HepG2 (cell line): ENCODE measurements around the gene NCOA5. TPM values are rescaled to one million over a fixed set of nuclear protein-coding genes. Genes with fewer than 3 reads are reported as not detected.

Experiments used
- ATAD3A ChIP-seq: sonication (generic); formaldehyde crosslinking; IDR thresholded peaks from 2 replicates; pipeline ENCODE4 v1.4.0; 2020; ENCODE audit warnings: missing genetic modification reagents
- GZF1 ChIP-seq: sonication (generic); formaldehyde crosslinking; IDR thresholded peaks from 2 replicates; pipeline ENCODE4 v1.5.1; 2020; ENCODE audit warnings: mild to moderate bottlenecking, missing genetic modification reagents
- HES4 ChIP-seq: sonication (generic); formaldehyde crosslinking; IDR thresholded peaks from 2 replicates; pipeline ENCODE4 v1.9.0; 2021; ENCODE audit warnings: mild to moderate bottlenecking, missing genetic modification reagents, borderline replicate concordance
- IKZF1 ChIP-seq: fragments of 450-650 bp; IDR thresholded peaks from 2 replicates; pipeline ENCODE4 v1.7.1; 2016
- JARID2 ChIP-seq: sonication (generic); formaldehyde crosslinking; IDR thresholded peaks from 2 replicates; pipeline ENCODE4 v1.8.1; 2023; ENCODE audit warnings: missing genetic modification reagents, inconsistent platforms; ENCODE audit not compliant: insufficient replicate concordance
- NBN ChIP-seq: fragments of 450-650 bp; conservative IDR thresholded peaks from 2 replicates; pipeline ENCODE4 v1.6.1; 2017
- NFE2L2 ChIP-seq: fragments of 150-350 bp; IDR thresholded peaks from 2 replicates; pipeline ENCODE4 v1.6.1; 2014; ENCODE audit warnings: low read length
- PCBP2 ChIP-seq: fragments of 200-400 bp; formaldehyde crosslinking; optimal IDR thresholded peaks from 2 replicates; pipeline ENCODE3; 2018; ENCODE audit warnings: low read length, low read depth; ENCODE audit not compliant: poor library complexity, severe bottlenecking
- SIN3A ChIP-seq: IDR thresholded peaks from 2 replicates; pipeline ENCODE4 v1.6.1; 2011; ENCODE audit warnings: low read depth, mild to moderate bottlenecking, control low read depth, low read length, borderline replicate concordance
- SRF ChIP-seq: IDR thresholded peaks from 2 replicates; pipeline ENCODE4 v1.6.1; 2011; ENCODE audit warnings: mild to moderate bottlenecking, low read depth, low read length, moderate library complexity
- SRSF4 ChIP-seq: fragments of 200-400 bp; formaldehyde crosslinking; IDR thresholded peaks from one replicate; pipeline ENCODE4 v1.6.1; 2018; ENCODE audit warnings: mild to moderate bottlenecking, low read depth, low read length, moderate library complexity; ENCODE audit not compliant: poor library complexity, severe bottlenecking
- STAG1 ChIP-seq: sonication (generic); formaldehyde crosslinking; IDR thresholded peaks from 2 replicates; pipeline ENCODE4 v1.4.0; 2020; ENCODE audit warnings: missing genetic modification reagents
- THYN1 ChIP-seq: sonication (generic); formaldehyde crosslinking; IDR thresholded peaks from 2 replicates; pipeline ENCODE4 v1.8.1; 2023; ENCODE audit warnings: low read depth, mild to moderate bottlenecking, moderate library complexity, missing genetic modification reagents, borderline replicate concordance
- ZBTB14 ChIP-seq: sonication (generic); formaldehyde crosslinking; IDR thresholded peaks from 2 replicates; pipeline ENCODE4 v1.4.0; 2020; ENCODE audit warnings: missing genetic modification reagents
- ZBTB3 ChIP-seq: sonication (generic); formaldehyde crosslinking; IDR thresholded peaks from 2 replicates; pipeline ENCODE4 v1.4.0; 2020; ENCODE audit warnings: low read depth, mild to moderate bottlenecking, moderate library complexity, missing genetic modification reagents, borderline replicate concordance
- ZBTB34 ChIP-seq: sonication (generic); formaldehyde crosslinking; IDR thresholded peaks from 2 replicates; pipeline ENCODE4 v1.8.0; 2022; ENCODE audit warnings: mild to moderate bottlenecking, missing genetic modification reagents
- ZNF567 ChIP-seq: sonication (generic); formaldehyde crosslinking; IDR thresholded peaks from 2 replicates; pipeline ENCODE4 v1.8.1; 2023; ENCODE audit warnings: mild to moderate bottlenecking, missing genetic modification reagents, borderline replicate concordance
- ZNF678 ChIP-seq: sonication (generic); formaldehyde crosslinking; IDR thresholded peaks from 2 replicates; pipeline ENCODE4 v1.4.0; 2020; ENCODE audit warnings: mild to moderate bottlenecking, missing genetic modification reagents
- polyA plus RNA-seq, 8 experiments: library from polyadenylated mRNA; depleted of rRNA in 3 of 8; stranded (reverse) in 7 of 8; unstranded in 1 of 8; fragments of >200 nt; fragmentation: Illumina TruSeq in 4 of 8; extraction: Trizol in 4 of 8; gene quantifications; 2 replicates each; pipeline versions ENCODE4 v1.2.1 to v1.2.3, GENCODE V29; 2011 to 2016; ENCODE audit warnings: low read depth in 4 of 8, missing spikeins in 1 of 8, mixed read lengths in 1 of 8; ENCODE audit not compliant: insufficient read depth in 1 of 8
- total RNA-seq, 5 experiments: library from RNA; depleted of rRNA; stranded (reverse); fragments of >200 nt; fragmentation: Illumina TruSeq; extraction: Trizol; gene quantifications; 2 replicates each; pipeline ENCODE4 v1.2.3, GENCODE V29; 2016; ENCODE audit warnings: low read depth in 1 of 5
- TF ChIP-seq, protein P1 (sequence below): sonication (generic); formaldehyde crosslinking; IDR thresholded peaks from 2 replicates; pipeline ENCODE4 v1.4.0; 2020; ENCODE audit warnings: missing genetic modification reagents
- TF ChIP-seq, protein P2 (sequence below): sonication (generic); formaldehyde crosslinking; IDR thresholded peaks from 2 replicates; pipeline ENCODE4 v1.4.0; 2020; ENCODE audit warnings: missing genetic modification reagents

The NCOA5 gene
- total and polyA plus RNA-seq, 2 of the 13 experiments (the other 11 are each of a cell fraction or from before 2014, with no cell fraction given), result 16.5 to 28.4 TPM

- TF ChIP-seq ZBTB34 (CRISPR knock-in tag) (no peak), ZNF567 (CRISPR knock-in tag) (no peak), SRF (no peak), ZBTB14 (CRISPR knock-in tag) (no peak), HES4 (CRISPR knock-in tag) (no peak), SIN3A (no peak), NFE2L2 (no peak), GZF1 (no peak), JARID2 (CRISPR knock-in tag) (no peak), STAG1 (CRISPR knock-in tag) (no peak), IKZF1 (no peak), ATAD3A (CRISPR knock-in tag) (no peak), THYN1 (CRISPR knock-in tag) (no peak), NBN (no peak), ZNF678 (no peak), SRSF4 (no peak), ZBTB3 (CRISPR knock-in tag) (no peak), PCBP2 (no peak)
- TF ChIP-seq, protein P1, sequence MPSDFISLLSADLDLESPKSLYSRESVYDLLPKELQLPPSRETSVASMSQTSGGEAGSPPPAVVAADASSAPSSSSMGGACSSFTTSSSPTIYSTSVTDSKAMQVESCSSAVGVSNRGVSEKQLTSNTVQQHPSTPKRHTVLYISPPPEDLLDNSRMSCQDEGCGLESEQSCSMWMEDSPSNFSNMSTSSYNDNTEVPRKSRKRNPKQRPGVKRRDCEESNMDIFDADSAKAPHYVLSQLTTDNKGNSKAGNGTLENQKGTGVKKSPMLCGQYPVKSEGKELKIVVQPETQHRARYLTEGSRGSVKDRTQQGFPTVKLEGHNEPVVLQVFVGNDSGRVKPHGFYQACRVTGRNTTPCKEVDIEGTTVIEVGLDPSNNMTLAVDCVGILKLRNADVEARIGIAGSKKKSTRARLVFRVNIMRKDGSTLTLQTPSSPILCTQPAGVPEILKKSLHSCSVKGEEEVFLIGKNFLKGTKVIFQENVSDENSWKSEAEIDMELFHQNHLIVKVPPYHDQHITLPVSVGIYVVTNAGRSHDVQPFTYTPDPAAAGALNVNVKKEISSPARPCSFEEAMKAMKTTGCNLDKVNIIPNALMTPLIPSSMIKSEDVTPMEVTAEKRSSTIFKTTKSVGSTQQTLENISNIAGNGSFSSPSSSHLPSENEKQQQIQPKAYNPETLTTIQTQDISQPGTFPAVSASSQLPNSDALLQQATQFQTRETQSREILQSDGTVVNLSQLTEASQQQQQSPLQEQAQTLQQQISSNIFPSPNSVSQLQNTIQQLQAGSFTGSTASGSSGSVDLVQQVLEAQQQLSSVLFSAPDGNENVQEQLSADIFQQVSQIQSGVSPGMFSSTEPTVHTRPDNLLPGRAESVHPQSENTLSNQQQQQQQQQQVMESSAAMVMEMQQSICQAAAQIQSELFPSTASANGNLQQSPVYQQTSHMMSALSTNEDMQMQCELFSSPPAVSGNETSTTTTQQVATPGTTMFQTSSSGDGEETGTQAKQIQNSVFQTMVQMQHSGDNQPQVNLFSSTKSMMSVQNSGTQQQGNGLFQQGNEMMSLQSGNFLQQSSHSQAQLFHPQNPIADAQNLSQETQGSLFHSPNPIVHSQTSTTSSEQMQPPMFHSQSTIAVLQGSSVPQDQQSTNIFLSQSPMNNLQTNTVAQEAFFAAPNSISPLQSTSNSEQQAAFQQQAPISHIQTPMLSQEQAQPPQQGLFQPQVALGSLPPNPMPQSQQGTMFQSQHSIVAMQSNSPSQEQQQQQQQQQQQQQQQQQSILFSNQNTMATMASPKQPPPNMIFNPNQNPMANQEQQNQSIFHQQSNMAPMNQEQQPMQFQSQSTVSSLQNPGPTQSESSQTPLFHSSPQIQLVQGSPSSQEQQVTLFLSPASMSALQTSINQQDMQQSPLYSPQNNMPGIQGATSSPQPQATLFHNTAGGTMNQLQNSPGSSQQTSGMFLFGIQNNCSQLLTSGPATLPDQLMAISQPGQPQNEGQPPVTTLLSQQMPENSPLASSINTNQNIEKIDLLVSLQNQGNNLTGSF (CRISPR knock-in tag), result no peak
- TF ChIP-seq, protein P2, sequence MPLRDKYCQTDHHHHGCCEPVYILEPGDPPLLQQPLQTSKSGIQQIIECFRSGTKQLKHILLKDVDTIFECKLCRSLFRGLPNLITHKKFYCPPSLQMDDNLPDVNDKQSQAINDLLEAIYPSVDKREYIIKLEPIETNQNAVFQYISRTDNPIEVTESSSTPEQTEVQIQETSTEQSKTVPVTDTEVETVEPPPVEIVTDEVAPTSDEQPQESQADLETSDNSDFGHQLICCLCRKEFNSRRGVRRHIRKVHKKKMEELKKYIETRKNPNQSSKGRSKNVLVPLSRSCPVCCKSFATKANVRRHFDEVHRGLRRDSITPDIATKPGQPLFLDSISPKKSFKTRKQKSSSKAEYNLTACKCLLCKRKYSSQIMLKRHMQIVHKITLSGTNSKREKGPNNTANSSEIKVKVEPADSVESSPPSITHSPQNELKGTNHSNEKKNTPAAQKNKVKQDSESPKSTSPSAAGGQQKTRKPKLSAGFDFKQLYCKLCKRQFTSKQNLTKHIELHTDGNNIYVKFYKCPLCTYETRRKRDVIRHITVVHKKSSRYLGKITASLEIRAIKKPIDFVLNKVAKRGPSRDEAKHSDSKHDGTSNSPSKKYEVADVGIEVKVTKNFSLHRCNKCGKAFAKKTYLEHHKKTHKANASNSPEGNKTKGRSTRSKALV (CRISPR knock-in tag), result peak; percentile 25; the same call in 1 of the 2 replicates
Measured at GRCh38 chr20:46014517-46015396, 75.0 kb downstream of the NCOA5 start (continued).
